Sigmoid colon (tissue), 7 donors: ENCODE measurements around the gene CRY1. TPM values are rescaled to one million over a fixed set of nuclear protein-coding genes. Genes with fewer than 3 reads are reported as not detected.

Experiments used
- DNase-seq: peaks from one replicate; pipeline ENCODE4 v3.0.0-alpha.2; 2019
- H3K27ac ChIP-seq, 4 donors: fragments of 200-600 bp; sonication (generic); one replicate each; pipeline ENCODE4 v1.5.1; 2016 to 2019; ENCODE audit warnings: mild to moderate bottlenecking in 1 of 4
- H3K27me3 ChIP-seq, 3 donors: fragments of 200-600 bp; sonication (generic); one replicate each; pipeline ENCODE4 v1.5.1; 2019; ENCODE audit warnings: mild to moderate bottlenecking in 1 of 3
- H3K36me3 ChIP-seq, 4 donors: fragments of 200-600 bp; sonication (generic); one replicate each; pipeline ENCODE4 v1.5.1; 2016 to 2019
- H3K4me1 ChIP-seq, 4 donors: fragments of 200-600 bp; sonication (generic); one replicate each; pipeline ENCODE4 v1.5.1; 2017 to 2019
- H3K4me3 ChIP-seq, 4 donors: fragments of 200-600 bp; sonication (generic); one replicate each; pipeline ENCODE4 v1.5.1; 2017 to 2019; ENCODE audit warnings: mild to moderate bottlenecking in 2 of 4, moderate library complexity in 1 of 4
- H3K9me3 ChIP-seq, 4 donors: fragments of 200-600 bp in 3 of 4; sonication (generic) in 3 of 4; one replicate each; pipeline versions ENCODE4 v1.5.1 to v1.6.1; 2013 to 2019
- CTCF ChIP-seq, 4 experiments: fragments of 450-650 bp in 3 of 4; fragments of 200-600 bp in 1 of 4; IDR thresholded peaks; one replicate each; pipeline ENCODE4 v1.5.1; 2016 to 2019; ENCODE audit warnings: antibody characterized with exemption in 4 of 4, mild to moderate bottlenecking in 3 of 4, moderate library complexity in 2 of 4
- EP300 ChIP-seq, 4 donors: sonication (generic); formaldehyde crosslinking; IDR thresholded peaks; one replicate each; pipeline ENCODE4 v1.6.1; 2017; ENCODE audit warnings: antibody characterized with exemption in 4 of 4
- POLR2A ChIP-seq, 2 donors: fragments of 450-650 bp; IDR thresholded peaks; one replicate each; pipeline ENCODE4 v1.6.1; 2016; ENCODE audit warnings: antibody characterized with exemption in 2 of 2, mild to moderate bottlenecking in 2 of 2, moderate library complexity in 2 of 2
- POLR2AphosphoS5 ChIP-seq, 4 donors: sonication (generic); formaldehyde crosslinking; IDR thresholded peaks; one replicate each; pipeline ENCODE4 v1.6.1; 2017; ENCODE audit warnings: antibody characterized with exemption in 4 of 4
- WGBS, 2 donors: extraction: QIAGEN DNeasy Blood & Tissue Kit; methylation state at CpG; one replicate each; pipeline ENCODE4 v1.1.7; 2013; 5-methylcytosine and 5-hydroxymethylcytosine counted together
- intact Hi-C: fragments of 100-400 bp; cut with DNase I; formaldehyde crosslinking; loops from one replicate; pipeline ENCODE4 v1.15.1; 2023
- polyA plus RNA-seq, 3 donors: library from polyadenylated mRNA; stranded (reverse); fragments of 200-250 nt; gene quantifications; one replicate each; pipeline ENCODE4 v1.2.3, GENCODE V29; 2013
- total RNA-seq, 4 donors: library from RNA; depleted of rRNA; stranded (reverse); fragments of >200 nt; gene quantifications; one replicate each; pipeline ENCODE4 v1.1.0, GENCODE V29; 2016
- donor health status: healthy with polysubstance abuse.
- donor health status: Bipolar disorder and iron deficiency.
- donor health status: healthy.

Gene CRY1
- total and polyA plus RNA-seq, 7 donors, result 7.2 to 40.4 (median 20.3) TPM

DNA sequence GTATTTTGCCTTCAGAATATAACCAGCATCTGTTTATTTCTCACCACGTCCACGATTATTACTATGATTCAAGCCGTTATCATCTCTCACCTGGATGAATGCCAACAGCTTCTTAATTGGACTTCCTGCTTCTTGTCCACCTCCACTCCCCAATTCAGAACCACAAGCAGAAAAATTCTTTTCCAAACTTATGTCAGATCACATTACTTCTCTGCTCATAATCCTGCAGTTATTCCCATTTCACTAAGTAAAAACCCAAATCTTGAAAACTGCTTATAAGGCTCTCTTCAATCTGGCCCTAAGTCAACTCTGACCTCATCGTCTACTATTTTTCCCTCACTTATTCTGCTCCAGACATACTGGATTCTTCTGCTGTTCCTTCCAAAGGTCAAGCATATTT lies 2.0 kb downstream of the CRY1 start:
- WGBS, 2 donors, result 17 to 52% methylated on average over 4 of the region's 4 CpGs
- peaks cover 0 to 39% (median 23%) of the 10 kb centered on the region in 4 donors for H3K4me1 ChIP-seq
- intact Hi-C loops, result loop anchor here (5.0 kb wide), 1 partner anchor 734 kb away; the partner anchor contains the start of gene POLR3B
- peak overlapping the region in 3 of 4 donors; percentile 85 to 98 (median 90) for H3K4me3 ChIP-seq
- H3K27ac ChIP-seq, result peak overlapping the region; percentile 95 to 100 (median 97)
- TF ChIP-seq POLR2A (IDR thresholded peaks at IDR 0.05) (no peak), EP300 (IDR thresholded peaks at IDR 0.05) (no peak), POLR2AphosphoS5 (IDR thresholded peaks at IDR 0.05) (peak in 1 of 4 donors; percentile 5), CTCF (IDR thresholded peaks at IDR 0.05) (no peak)
- no peaks in the 10 kb centered on the region for H3K9me3 ChIP-seq
- H3K27me3 ChIP-seq, result no peaks in the 10 kb centered on the region
- no peaks in the 10 kb centered on the region for H3K36me3 ChIP-seq
- DNase-seq, result no peak

DNA sequence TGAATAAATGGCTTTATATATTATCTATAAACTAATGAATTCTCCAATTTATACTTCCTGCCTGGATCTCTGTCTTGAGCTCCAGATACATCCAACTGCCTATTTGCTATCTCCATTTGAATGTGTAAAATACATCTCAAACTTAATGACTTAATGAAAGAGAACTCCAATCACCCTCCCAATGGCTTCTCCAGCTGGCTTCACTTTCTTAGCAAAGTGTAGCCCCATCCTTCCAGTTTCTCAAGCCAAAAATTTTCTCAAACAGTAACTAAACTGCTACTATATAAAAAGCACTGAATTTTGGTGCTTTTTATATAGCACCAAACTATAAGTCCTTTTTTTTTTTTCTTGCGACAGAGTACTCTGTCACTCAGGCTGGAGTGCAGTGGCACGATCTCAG lies 2.6 kb downstream of the CRY1 start:
- Histone ChIP-seq H3K36me3 (no peaks in the 10 kb centered on the region), H3K4me1 (peaks cover 0 to 39% (median 23%) of the 10 kb centered on the region in 4 donors), H3K27me3 (no peaks in the 10 kb centered on the region), H3K27ac (peak overlapping the region in 2 of 4 donors; percentile 96 to 100), H3K9me3 (no peaks in the 10 kb centered on the region), H3K4me3 (no peak overlapping the region)
- intact Hi-C loops, result loop anchor here (5.0 kb wide), 1 partner anchor 733 kb away; the partner anchor contains the start of gene POLR3B
- WGBS, 2 donors, result 94 to 99% methylated on average over 2 of the region's 2 CpGs
- no peak for DNase-seq
- TF ChIP-seq POLR2A (IDR thresholded peaks at IDR 0.05) (no peak), EP300 (IDR thresholded peaks at IDR 0.05) (no peak), POLR2AphosphoS5 (IDR thresholded peaks at IDR 0.05) (no peak), CTCF (IDR thresholded peaks at IDR 0.05) (no peak)

GRCh38 chr12:107088912-107089311 lies 4.4 kb downstream of the CRY1 start:
- 97 to 98% methylated on average over 2 of the region's 2 CpGs for WGBS, 2 donors
- DNase-seq, result no peak
- H3K9me3 ChIP-seq, result no peaks in the 10 kb centered on the region
- no peak overlapping the region for H3K4me3 ChIP-seq
- H3K36me3 ChIP-seq, result no peaks in the 10 kb centered on the region
- H3K27ac ChIP-seq, result no peak overlapping the region
- peaks cover 0 to 30% (median 20%) of the 10 kb centered on the region in 4 donors for H3K4me1 ChIP-seq
- TF ChIP-seq CTCF (IDR thresholded peaks at IDR 0.05) (no peak), POLR2A (IDR thresholded peaks at IDR 0.05) (no peak), EP300 (IDR thresholded peaks at IDR 0.05) (no peak), POLR2AphosphoS5 (IDR thresholded peaks at IDR 0.05) (no peak)
- no peaks in the 10 kb centered on the region for H3K27me3 ChIP-seq
- intact Hi-C loops, result no loop called here

DNA sequence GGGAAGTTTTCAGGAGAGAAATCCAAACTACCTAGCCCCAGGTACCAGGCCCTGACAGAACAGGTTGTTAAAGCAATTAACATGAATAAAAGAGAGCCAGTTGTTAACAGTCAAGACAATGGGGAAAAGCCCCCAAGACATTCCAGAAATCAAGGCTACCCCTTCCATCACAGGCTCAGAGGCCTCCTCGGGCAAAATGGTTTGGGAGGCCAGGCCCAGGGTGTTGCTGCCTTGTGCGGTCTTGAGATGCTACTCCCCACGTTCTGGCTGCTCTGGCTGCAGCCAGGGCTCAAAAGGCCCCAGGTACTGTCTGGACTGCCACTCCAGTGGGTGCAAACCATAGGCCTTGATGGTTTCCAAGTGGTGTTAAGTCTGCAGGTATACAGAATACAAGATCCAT lies 7.0 kb downstream of the CRY1 start:
- H3K36me3 ChIP-seq, result no peaks in the 10 kb centered on the region
- no peak for DNase-seq
- no peaks in the 10 kb centered on the region for H3K9me3 ChIP-seq
- no peaks in the 10 kb centered on the region for H3K27me3 ChIP-seq
- no peak overlapping the region for H3K4me3 ChIP-seq
- TF ChIP-seq POLR2A (IDR thresholded peaks at IDR 0.05) (no peak), POLR2AphosphoS5 (IDR thresholded peaks at IDR 0.05) (no peak), CTCF (IDR thresholded peaks at IDR 0.05) (no peak), EP300 (IDR thresholded peaks at IDR 0.05) (no peak)
- 94 to 96% methylated on average over 3 of the region's 3 CpGs for WGBS, 2 donors
- H3K4me1 ChIP-seq, result peaks cover 0 to 15% (median 10%) of the 10 kb centered on the region in 4 donors
- no peak overlapping the region for H3K27ac ChIP-seq
- intact Hi-C loops, result no loop called here

GRCh38 chr12:107081778-107082177 lies 11.6 kb downstream of the CRY1 start:
- Histone ChIP-seq H3K4me1 (peaks cover 0 to 19% (median 9%) of the 10 kb centered on the region in 4 donors), H3K27ac (no peak overlapping the region), H3K36me3 (no peaks in the 10 kb centered on the region), H3K9me3 (no peaks in the 10 kb centered on the region), H3K4me3 (no peak overlapping the region), H3K27me3 (no peaks in the 10 kb centered on the region)
- intact Hi-C loops, result no loop called here
- DNase-seq, result no peak
- no peak for TF ChIP-seq CTCF (IDR thresholded peaks at IDR 0.05)
- TF ChIP-seq POLR2AphosphoS5 (IDR thresholded peaks at IDR 0.05), result no peak
- TF ChIP-seq EP300 (IDR thresholded peaks at IDR 0.05), result no peak
- TF ChIP-seq POLR2A (IDR thresholded peaks at IDR 0.05), result no peak
